Measurements from ENCODE around the gene GZMA.
"Not testable (repeated sequence)": the region's sequence is repeated elsewhere in the genome, so short reads cannot be mapped to it uniquely, and the experiment has no call there.

GZMA gene

GRCh38 chr5:55102348-55102747, at the start of gene GZMA:
TSS of gene GZMA (plus strand) at chr5:55102646. CDS start at chr5:55102683, 37 bp downstream.
- peak; percentile 56 for DNase-seq (ENCODE audit: low spot score)

- DNase-seq (ENCODE audit: low spot score) = no peak
Observed at GRCh38 chr5:55055183-55055582, 47.3 kb upstream of the GZMA start.

DNA sequence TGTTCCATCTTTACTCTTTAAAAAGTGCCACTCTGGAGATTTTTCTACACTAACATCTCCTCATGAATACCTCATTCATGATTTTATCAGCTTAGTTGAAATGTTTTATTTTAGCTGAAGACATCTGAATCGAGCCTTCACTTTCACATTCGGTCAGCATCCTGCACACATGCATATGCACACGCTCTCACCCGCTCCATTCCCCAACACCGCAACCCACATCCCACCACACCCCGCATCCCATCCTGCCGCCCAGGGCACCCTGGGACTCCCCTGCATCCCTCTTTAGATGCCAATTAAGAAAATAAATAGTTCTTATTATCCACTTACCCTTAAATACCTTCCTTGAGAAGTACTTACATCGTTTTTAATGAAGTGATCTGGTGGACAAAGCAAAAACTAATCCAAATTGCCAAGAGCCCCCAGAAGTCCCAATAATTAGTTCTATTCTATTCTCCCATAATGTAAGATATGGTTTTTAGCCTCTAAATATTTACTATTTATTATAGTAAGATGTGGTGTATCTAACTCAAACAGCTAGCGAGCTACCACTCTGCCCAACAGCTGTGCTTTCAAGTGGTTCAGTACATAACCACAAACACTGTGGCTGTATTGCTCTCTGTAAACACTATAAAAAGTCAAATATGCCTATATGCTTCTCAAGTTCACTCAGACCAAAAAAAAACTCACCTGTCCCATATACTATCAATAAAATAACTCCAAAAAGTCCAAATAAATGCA, 40.2 kb upstream of the GZMA start:
- peak; percentile 63 for DNase-seq (ENCODE audit: low spot score)

DNA sequence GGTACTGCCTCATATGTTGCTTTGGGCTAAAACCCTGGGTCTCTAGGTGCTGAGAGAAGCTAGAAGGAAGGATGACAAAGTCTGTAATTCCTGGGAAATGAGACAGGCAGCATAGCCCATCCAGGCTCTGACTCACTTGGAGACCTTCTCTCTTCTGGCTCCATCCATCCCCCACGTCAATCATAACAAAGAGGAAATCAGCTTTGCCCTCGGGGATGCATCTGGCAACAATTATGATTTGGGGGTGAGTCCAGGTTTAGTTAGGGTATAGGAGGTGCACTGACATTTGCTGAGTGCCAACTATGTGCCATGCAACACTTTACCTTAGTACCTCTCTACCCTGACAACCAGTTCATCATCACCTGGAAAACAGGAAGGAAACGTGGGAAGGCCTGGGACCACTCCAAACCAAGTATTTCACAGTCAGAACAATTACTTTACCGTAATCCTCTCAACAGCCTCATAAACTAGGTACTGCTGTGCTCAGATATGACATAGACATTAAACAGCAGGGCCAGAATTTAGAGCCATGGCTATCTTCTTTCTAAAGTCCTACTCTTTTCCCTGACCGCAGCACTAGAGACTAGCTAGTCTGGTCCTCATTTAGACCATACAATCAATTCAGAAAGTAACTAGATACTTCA, 39.1 kb upstream of the GZMA start:
- no peak for DNase-seq (ENCODE audit: low spot score)

DNA sequence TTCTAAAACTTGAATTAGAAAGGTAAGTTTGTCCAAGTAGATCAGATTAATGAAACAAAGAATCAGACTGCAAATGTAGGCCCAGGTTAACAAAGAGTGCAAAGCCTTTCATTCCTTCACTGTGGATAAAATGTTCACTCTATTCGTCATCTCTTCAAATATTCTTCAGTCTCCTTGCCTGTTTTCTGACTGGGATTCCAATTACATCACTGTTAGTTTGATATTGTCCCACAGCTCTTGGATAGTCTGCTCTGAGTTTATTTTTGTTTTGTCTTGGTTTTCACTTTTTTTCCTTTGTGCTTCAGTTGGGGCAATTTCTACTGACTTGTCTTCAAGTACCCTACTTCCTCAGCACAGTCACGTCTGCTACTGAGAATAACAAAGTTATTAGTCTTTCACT, 38.5 kb upstream of the GZMA start:
- no peak for DNase-seq (ENCODE audit: low spot score)

DNA sequence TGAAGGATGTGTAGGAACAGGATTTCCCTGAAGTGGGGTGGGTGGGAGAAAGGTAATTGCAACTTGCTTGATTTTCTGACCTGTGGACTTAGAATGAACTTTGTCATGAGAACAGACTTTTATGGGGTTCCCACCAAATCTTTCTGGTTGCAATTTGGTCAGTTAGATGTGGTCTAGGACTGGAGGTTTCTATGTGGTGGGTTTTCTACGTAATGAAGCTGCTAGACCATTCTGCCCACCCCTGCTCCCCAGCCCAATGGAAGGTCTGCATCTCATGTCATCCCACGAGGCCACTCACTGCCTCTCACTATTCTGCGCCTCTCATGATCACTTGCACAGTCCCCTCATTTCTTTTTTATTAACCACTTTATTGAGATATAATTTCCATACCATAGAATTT, 37.9 kb upstream of the GZMA start:
- no peak for DNase-seq (ENCODE audit: low spot score)

- DNase-seq (ENCODE audit: low spot score) = no peak
Observed at GRCh38 chr5:55066277-55066676, 36.2 kb upstream of the GZMA start.

DNA sequence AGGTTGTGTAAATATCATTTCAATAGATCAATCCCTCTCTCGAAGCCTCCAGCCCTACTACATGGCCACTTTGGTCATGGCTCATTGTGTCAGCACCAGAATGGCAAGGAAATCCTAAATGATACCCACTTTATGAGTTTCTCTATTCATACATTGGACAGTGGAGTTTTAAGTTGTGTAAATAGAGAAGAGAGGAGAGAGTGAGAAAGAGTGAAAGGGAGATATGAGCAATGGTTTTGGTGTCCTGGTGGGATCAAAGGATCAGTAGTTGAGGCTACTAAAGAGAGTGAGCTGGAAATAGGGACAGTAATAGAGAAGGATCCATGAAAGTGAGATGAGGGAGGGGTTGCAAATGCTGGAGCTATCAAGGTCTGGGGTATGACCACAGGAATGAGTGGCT, 31.5 kb upstream of the GZMA start:
- DNase-seq (ENCODE audit: low spot score) = no peak

DNA sequence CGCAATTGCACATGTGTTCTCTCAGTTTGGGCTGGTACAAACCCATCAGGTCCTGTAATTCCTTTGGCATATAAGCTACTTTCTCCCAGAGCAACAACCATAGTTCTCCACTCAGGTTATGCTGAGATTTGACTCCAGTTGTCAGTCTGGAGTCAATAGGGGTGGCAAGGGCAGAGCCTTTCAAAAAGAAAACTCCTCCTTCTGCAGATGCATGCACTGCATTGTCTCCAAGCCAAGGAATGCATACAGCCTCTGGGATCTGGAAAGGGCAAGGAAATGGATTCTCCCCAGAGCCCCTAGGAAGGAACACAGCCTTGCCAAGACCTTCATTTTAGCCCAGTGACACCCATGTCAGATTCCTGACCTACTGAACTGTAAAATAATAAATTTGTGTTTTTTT, 31.0 kb upstream of the GZMA start:
- DNase-seq (ENCODE audit: low spot score) = no peak

DNA sequence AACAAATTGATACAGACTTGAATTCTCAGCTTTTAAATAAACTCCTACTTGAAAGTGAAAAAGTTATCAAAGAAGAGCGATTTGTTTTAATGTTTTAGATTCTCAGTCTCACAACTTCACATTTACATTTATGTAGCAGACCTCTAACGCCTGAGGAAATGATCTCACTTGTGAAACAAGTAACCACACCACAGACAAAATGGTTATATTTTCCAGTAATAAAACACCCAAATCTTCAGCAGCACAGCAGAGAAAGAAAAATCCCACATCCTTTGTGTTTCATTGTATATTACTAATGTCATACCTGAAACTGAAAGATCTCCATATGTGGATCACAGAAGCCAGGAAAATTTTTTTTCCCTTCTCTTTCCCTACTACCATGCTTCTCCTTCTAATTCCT, 29.8 kb upstream of the GZMA start:
- DNase-seq (ENCODE audit: low spot score) = peak; percentile 62

DNA sequence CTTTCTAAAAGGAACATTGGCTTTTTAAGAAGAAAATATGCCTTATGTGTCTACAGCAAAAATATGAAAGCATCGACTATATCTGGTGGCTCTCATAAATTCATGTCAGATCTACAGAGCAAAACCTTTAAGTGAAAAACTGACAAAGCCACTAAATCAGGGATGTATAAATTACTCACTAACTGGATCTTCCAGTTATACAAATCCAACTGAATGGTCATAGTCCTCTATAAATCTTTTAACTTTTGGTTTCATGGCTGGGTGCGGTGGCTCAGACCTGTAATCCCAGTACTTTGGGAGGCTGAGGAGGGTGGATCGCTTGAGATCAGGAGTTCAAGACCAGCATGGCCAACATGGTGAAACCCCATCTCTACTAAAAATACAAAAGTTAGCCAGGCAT, 29.2 kb upstream of the GZMA start:
- no peak for DNase-seq (ENCODE audit: low spot score)

- DNase-seq (ENCODE audit: low spot score) = no peak
Observed at GRCh38 chr5:55081541-55081940, 20.9 kb upstream of the GZMA start.

DNA sequence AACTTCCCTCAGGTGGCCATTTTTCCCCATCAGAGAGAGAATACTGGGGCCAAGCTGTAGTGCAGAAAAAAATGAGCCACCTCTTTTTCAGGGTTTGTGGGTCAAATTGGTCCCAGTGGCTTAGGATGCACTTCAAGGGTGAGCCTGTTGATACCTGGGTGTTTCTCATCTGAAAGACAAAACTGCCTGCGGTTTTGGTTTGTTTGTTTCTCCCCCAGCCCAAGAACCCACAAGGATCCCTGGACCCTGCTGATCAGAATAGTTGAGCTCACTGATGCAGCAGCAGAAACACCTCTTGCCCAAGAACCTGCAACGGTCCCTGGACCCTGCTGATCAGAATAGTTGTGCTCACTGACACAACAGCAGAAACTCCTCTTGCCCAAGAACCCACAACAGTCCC, 13.1 kb upstream of the GZMA start:
- DNase-seq (ENCODE audit: low spot score) = not testable (repeated sequence)

- DNase-seq (ENCODE audit: low spot score) = not testable (repeated sequence)
Observed at GRCh38 chr5:55091011-55091410, 11.4 kb upstream of the GZMA start.

DNA sequence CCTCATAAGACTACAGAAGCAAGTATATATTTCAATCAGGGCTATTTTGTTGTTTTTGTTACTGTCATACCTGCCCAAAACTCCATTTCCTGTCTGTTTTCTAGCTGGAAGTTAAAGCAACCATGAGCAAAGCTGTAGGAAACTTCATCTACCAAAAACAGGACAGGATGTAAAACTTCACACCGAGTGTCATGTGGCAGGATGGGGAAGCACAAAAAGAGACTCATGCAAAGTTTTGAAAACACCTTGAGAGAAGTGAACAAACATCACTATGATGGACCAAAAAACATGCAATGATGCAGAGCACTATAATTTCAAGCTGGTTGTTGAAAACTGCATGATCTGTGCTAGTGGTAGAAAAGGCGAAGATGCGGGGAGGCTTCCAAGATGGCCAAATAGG, 6.3 kb upstream of the GZMA start:
- peak; percentile 60 for DNase-seq (ENCODE audit: low spot score)

GRCh38 chr5:55096861-55097260, 5.6 kb upstream of the GZMA start:
- DNase-seq (ENCODE audit: low spot score) = peak; percentile 82

GRCh38 chr5:55101148-55101547, 1.3 kb upstream of the GZMA start:
- DNase-seq (ENCODE audit: low spot score) = not testable (repeated sequence)

DNA sequence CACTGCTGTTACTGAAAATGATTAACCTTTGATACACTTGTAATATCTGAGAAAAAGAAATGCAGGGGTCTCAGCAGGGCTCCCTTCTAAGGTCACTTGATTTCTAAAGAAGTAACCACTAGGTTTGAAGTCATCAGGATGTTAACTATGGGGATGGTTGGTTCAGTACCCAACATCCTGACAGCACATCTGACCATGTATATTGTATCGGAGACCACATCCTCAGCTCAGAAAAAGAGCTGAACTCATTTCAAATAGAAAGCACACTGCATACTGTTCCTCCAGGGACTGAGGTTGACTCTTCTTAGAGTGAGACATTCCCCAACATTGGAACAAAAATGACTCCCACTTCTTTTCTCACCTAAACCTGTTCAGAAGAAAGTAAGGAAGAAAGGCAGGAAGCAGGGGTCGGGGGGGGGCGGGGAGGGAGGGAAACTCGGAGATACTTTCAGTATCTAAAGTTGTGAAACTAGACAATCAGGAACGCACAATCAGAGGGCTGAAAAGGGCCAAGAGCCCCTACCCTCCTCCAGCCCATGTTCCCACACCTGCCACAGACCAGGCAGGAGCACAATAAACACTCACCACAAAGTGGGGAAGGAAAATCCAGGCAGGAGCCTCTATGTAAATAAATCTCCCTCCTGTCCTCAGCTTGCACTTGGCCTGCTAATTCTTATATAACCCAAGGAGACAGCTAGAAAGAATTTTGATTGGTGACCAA, 730 bp upstream of the GZMA start:
- DNase-seq (ENCODE audit: low spot score) = peak; percentile 56

- peak; percentile 15 for DNase-seq (ENCODE audit: low spot score)
Observed at GRCh38 chr5:55104036-55104772, 1.8 kb downstream of the GZMA start.

- no peak for DNase-seq (ENCODE audit: low spot score)
Observed at GRCh38 chr5:55104946-55105701, 2.7 kb downstream of the GZMA start.

GRCh38 chr5:55105976-55106375, 3.5 kb downstream of the GZMA start:
- not testable (repeated sequence) for DNase-seq (ENCODE audit: low spot score)

DNA sequence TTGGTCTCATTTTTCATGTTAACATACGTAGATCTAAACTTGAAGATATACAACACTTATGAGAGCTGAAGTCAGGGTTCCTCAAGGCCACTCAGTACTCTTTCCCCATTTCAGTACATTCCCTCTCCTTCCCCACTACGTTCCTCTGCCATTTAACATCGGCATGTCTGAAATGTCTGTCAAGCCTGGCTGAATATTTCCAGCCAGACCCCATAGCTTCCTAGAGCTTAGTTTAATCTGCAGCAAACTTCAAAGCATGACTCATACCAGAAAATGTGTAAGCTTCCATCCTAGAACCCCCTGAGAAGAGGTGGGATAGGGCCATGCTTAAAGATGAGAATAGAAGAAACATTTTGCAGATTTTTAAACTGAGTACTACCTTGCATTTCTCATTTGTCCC, 6.2 kb downstream of the GZMA start:
- DNase-seq (ENCODE audit: low spot score) = no peak

Data from CD4-positive, alpha-beta T cell treated with Interleukin-6 at 100 ng/mL for 8 hours (primary cell).